ENCODE measurements around the gene NABP1.

DNA sequence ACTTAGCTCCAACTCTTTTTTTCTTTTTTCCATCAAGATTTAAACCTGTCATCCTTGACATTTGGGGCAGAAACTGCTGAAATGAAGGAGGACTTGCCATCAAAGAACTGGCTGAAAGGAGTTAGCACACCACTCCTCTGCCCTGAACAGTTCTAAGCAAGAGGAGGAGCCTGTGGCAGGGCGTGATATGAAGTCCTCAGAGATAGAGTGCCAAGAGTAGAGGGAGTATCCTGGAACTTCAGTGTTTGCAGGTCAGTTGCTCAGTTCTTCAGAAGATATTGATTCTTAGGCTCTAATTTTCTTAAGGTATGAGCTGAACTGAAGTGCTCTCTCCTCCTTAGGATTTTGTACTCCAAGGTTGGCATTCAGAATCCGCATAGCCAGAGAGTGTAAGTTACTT lies 15.2 kb downstream of the NABP1 start:
- TF ChIP-seq, protein P1, sequence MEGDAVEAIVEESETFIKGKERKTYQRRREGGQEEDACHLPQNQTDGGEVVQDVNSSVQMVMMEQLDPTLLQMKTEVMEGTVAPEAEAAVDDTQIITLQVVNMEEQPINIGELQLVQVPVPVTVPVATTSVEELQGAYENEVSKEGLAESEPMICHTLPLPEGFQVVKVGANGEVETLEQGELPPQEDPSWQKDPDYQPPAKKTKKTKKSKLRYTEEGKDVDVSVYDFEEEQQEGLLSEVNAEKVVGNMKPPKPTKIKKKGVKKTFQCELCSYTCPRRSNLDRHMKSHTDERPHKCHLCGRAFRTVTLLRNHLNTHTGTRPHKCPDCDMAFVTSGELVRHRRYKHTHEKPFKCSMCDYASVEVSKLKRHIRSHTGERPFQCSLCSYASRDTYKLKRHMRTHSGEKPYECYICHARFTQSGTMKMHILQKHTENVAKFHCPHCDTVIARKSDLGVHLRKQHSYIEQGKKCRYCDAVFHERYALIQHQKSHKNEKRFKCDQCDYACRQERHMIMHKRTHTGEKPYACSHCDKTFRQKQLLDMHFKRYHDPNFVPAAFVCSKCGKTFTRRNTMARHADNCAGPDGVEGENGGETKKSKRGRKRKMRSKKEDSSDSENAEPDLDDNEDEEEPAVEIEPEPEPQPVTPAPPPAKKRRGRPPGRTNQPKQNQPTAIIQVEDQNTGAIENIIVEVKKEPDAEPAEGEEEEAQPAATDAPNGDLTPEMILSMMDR (conservative IDR thresholded peaks at IDR 0.05): no peak
- TF ChIP-seq ZFX (IDR thresholded peaks at IDR 0.05): no peak

All from C4-2B (cell line).